Posterior cingulate gyrus (tissue), 11 donors: ENCODE results near the gene SMARCD2.
"Not testable (repeated sequence)": the region's sequence is repeated elsewhere in the genome, so short reads cannot be mapped to it uniquely, and the experiment has no call there.

Source experiments
- DNase-seq, 10 donors: peaks; one replicate each; pipeline versions ENCODE4 v3.0.0 to v3.0.0-alpha.2; 2020 to 2021; ENCODE audit warnings: mixed read lengths in 3 of 10
- intact Hi-C: fragments of 100-400 bp; cut with DNase I; formaldehyde crosslinking; loops from one replicate; pipeline ENCODE4 v1.15.1; 2023

The SMARCD2 gene

DNA sequence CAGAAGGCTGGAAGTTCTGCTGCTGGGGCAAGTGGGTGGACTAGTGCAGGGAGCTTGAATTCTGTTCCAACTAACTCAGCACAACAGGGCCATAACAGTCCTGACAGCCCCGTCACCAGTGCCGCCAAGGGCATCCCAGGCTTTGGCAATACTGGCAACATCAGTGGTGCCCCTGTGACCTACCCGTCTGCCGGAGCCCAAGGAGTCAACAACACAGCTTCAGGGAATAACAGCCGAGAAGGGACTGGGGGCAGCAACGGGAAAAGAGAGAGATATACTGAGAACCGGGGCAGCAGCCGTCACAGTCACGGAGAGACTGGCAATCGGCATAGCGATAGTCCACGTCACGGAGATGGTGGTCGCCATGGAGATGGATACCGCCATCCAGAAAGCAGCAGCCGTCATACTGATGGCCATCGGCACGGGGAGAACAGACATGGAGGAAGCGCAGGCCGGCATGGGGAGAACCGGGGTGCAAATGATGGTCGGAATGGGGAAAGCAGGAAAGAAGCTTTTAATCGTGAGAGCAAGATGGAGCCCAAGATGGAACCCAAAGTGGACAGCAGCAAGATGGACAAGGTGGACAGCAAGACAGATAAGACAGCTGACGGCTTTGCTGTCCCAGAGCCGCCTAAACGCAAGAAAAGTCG lies 24.6 kb downstream of the SMARCD2 start:
- DNase-seq, result peak in 1 of 10 donors; percentile 51
- intact Hi-C loops, result no loop called here

GRCh38 chr17:63816669-63817068 lies 25.8 kb downstream of the SMARCD2 start:
- intact Hi-C loops, result no loop called here
- DNase-seq, result no peak

- DNase-seq, result no peak
- intact Hi-C loops, result no loop called here
Measured at GRCh38 chr17:63816123-63816522, 26.4 kb downstream of the SMARCD2 start.

DNA sequence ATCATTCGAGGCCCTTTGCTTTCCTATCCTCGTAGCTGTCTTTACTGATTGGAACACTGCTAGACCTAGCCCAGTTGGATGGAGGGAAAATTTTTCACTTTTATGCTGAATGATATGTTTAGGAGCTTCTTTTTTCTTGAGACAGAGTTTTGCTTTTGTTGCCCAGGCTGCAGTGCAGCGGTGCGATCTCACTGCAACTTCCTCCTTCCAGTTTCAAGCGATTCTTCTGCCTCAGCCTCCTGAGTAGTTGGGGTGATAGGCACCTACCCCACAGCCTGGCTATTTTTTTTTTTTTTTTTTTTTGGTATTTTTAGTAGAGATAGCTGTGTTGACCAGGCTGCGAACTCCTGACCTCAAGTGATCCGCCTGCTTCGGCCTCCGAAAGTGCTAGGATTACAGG lies 32.5 kb downstream of the SMARCD2 start:
- no peak for DNase-seq
- intact Hi-C loops, result no loop called here

DNA sequence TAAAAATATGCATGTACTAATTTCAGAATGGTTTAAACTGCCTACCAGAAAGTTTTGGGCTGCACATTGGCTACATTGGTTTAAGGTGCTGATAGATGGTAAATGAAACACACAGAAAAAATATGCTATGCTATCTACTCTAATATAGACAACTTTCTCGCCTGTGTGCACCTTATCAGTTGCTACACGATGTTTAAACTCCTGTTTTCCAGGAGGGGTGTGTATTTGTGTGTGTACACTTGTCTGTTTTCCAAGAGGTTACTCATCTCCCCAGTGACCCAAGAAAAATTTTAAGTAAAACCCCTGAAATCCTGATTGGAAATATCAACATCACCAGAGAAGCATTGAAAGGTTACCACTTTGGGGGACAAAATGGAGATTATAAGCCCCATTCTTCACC lies 36.9 kb downstream of the SMARCD2 start:
- no peak for DNase-seq
- intact Hi-C loops, result no loop called here

DNA sequence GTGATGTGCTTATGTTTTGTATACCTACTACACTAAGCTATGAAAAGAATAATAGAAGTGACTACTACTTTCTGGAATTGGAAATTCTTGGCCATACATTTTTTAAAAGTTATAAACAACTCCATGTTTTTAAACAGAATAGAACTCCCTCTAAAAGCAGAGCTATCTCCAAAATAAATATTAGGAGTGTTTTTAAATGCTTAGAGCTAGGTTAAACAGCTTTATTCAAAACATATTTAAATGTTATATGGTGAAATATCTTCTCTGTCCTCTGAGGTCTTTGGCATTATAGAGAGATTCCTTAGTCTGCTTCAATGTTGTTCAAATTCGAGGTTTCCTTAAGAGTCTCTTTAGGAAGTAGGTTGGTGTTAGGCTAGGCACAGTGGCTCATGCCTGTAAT lies 38.2 kb downstream of the SMARCD2 start:
- DNase-seq, result no peak
- intact Hi-C loops, result no loop called here

GRCh38 chr17:63800783-63801182 lies 41.7 kb downstream of the SMARCD2 start:
- intact Hi-C loops, result no loop called here
- no peak for DNase-seq

DNA sequence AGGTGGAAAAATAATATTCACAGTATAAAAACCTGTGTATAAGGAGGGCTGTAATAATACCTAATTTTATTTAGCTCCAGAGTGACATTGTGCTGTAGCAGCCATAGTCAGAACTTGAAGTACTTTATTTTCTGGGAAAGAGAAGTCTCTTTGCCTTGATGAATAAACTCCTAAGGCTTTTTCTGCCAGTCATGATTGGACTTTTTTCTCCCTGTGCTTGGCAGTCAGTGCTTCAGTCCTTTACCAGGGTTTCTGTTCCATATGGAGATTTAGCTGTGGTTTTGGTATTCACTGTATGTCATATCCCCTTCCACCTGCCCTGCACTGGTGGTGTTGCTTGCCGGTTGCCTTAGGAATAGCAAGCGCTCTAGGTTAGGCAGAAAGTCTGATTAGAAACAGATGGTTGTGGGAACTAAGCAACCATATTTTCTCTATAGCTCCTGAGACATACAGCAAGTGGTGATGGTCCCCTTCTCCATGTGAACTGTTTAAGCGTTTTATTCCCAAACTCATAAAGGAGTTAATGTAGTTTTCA lies 43.8 kb downstream of the SMARCD2 start:
- intact Hi-C loops, result no loop called here
- DNase-seq, result peak in 1 of 10 donors; percentile 63

DNA sequence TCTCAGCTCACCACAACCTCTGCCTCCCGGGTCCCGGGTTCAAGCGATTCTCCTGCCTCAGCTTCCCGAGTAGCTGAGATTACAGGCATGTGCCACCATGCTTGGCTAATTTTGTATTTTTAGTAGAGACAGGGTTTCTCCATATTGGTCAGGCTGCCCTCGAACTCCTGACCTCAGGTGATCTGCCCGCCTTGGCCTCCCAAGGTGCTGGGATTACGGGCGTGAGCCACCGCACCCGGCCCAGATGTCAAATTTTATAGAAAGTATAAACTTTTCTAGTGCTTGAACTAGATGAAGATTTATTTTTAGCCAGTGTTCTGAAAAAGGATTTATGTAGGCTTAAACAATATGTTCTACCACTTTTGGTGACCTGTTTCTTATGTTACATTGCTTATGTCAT lies 46.1 kb downstream of the SMARCD2 start:
- peak in 2 of 10 donors; percentile 73 to 82 for DNase-seq

GRCh38 chr17:63792055-63792729 lies 50.3 kb downstream of the SMARCD2 start:
- no peak for DNase-seq
- intact Hi-C loops, result no loop called here

More for the DNA sequence above, 46.1 kb downstream of the SMARCD2 start:
- intact Hi-C loops, result not testable (repeated sequence)

- no peak for DNase-seq
- intact Hi-C loops, result no loop called here
Measured at GRCh38 chr17:63790057-63790456, 52.4 kb downstream of the SMARCD2 start.

DNA sequence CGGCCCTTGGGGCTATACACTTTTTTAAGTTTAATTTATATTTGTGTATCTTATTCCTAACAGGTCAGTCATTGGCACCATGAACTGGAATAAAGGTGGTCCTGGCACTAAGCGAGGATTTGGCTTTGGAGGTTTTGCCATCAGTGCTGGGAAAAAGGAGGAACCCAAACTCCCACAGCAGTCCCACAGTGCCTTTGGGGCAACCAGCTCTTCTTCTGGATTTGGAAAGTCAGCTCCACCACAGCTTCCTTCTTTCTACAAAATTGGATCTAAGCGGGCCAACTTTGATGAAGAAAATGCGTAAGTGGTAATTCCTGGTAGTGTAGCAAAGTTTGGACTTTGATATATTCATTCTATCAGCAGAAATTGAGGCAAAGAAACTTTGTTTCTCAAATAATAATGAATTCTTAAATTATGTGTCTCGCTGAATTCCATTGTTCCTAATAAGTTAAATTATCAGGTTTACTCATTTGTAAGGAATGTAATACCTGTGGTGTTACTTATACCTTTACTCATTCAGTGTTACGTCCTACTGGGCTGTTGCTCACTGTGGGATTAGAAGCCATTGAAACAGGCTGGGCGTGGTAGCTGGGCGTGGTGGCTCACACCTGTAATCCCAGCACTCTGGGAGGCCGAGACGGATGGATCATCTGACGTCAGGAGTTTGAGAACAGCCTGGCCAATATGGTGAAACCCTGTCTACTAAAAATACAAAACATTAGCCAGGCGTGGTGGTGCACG lies 55.3 kb downstream of the SMARCD2 start:
- intact Hi-C loops, result no loop called here
- DNase-seq, result no peak

- intact Hi-C loops, result no loop called here
- no peak for DNase-seq
Measured at GRCh38 chr17:63786117-63786516, 56.4 kb downstream of the SMARCD2 start.

DNA sequence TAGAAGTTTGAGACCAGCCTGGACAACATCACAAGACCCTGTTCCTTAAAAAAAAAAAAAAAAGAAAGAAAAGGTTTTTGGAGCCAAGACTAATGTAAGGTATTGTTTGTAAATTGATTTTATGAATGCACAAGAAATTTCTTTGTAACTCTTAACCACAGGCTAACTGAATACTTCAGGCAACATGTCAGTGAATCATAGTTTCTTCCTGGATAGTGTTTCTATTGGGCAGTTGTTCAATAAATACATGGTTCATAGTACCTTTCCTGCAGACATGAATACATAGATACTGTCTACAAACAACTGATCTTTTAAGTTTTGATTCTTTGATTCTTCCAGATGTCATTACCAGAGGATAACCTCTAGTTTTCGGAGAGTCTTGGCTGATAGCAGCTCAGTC lies 56.9 kb downstream of the SMARCD2 start:
- intact Hi-C loops, result no loop called here
- no peak for DNase-seq

- DNase-seq, result no peak
- intact Hi-C loops, result no loop called here
Measured at GRCh38 chr17:63783522-63783921, 59.0 kb downstream of the SMARCD2 start.
